GM12801 (cell line): ENCODE results near the gene LMX1B.

Source experiments
- CTCF ChIP-seq: IDR thresholded peaks from one replicate; pipeline ENCODE4 v1.5.1; 2011; ENCODE audit warnings: control low read depth; ENCODE audit not compliant: insufficient read length; ENCODE audit errors: extremely low read depth

Gene LMX1B

GRCh38 chr9:126647585-126648411, 34.1 kb downstream of the LMX1B start:
- no peak for TF ChIP-seq CTCF

GRCh38 chr9:126649477-126649876, 35.7 kb downstream of the LMX1B start:
- no peak for TF ChIP-seq CTCF

- no peak for TF ChIP-seq CTCF
Observed at GRCh38 chr9:126650404-126651341, 36.9 kb downstream of the LMX1B start.

- TF ChIP-seq CTCF = no peak
Observed at GRCh38 chr9:126652140-126652582, 38.4 kb downstream of the LMX1B start.

- TF ChIP-seq CTCF = no peak
Observed at GRCh38 chr9:126654124-126654523, 40.4 kb downstream of the LMX1B start.

- no peak for TF ChIP-seq CTCF
Observed at GRCh38 chr9:126658201-126658825, 44.6 kb downstream of the LMX1B start.

GRCh38 chr9:126658956-126659555, 45.3 kb downstream of the LMX1B start:
- no peak for TF ChIP-seq CTCF
